Smooth muscle cell of the brain vasculature (primary cell): ENCODE measurements around the gene AFF1.

Experiments used
- DNase-seq: peaks from one replicate; pipeline ENCODE4 v3.0.0-alpha.2; 2012; ENCODE audit warnings: low read depth, low spot score

AFF1 gene, protein sequence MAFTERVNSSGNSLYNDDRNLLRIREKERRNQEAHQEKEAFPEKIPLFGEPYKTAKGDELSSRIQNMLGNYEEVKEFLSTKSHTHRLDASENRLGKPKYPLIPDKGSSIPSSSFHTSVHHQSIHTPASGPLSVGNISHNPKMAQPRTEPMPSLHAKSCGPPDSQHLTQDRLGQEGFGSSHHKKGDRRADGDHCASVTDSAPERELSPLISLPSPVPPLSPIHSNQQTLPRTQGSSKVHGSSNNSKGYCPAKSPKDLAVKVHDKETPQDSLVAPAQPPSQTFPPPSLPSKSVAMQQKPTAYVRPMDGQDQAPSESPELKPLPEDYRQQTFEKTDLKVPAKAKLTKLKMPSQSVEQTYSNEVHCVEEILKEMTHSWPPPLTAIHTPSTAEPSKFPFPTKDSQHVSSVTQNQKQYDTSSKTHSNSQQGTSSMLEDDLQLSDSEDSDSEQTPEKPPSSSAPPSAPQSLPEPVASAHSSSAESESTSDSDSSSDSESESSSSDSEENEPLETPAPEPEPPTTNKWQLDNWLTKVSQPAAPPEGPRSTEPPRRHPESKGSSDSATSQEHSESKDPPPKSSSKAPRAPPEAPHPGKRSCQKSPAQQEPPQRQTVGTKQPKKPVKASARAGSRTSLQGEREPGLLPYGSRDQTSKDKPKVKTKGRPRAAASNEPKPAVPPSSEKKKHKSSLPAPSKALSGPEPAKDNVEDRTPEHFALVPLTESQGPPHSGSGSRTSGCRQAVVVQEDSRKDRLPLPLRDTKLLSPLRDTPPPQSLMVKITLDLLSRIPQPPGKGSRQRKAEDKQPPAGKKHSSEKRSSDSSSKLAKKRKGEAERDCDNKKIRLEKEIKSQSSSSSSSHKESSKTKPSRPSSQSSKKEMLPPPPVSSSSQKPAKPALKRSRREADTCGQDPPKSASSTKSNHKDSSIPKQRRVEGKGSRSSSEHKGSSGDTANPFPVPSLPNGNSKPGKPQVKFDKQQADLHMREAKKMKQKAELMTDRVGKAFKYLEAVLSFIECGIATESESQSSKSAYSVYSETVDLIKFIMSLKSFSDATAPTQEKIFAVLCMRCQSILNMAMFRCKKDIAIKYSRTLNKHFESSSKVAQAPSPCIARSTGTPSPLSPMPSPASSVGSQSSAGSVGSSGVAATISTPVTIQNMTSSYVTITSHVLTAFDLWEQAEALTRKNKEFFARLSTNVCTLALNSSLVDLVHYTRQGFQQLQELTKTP

DNA sequence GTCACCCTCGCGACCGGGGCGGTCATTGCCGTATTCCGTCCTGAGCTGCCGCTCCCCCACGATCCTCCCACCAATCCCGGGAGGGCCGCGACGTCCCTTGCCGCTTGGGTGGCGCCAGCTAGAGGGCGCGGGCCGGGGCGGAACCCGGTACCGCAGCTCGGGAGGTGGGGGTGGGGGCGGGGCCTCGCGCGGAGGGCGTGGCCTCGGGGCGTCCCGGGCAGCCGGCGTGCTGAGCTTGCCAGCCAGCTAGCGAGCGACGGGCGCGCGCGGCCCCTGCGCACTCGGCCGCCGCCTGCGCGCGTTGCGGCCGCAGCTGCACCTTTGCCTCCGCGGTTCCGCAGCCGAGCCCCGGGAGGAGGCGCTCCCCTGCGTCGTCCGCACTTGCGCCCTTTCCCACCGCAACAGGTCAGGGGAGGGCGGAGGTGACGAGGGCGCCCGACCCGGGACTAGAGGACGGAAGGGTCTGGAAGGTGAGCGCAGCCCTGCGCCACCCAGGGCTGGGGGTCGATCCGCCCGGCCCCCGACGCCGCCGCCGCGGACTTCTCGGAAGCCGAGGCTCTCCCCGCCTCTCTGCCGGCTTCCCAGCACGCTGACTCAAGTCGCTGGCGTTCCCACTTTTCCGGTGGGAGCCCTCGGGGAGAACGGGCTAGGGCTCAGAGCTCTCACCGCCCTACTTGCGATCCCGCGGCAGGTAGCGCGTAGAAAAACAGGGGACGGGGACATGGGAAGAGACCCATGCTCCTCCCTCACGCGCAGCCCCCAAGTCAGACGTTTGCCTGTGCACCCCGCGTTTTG lies at the start of gene AFF1:
AFF1 (plus strand) TSS at position 241 of the 795 bp plus-strand sequence. CDS start 13,523 bp downstream, outside the sequence.
- DNase-seq: no peak

DNA sequence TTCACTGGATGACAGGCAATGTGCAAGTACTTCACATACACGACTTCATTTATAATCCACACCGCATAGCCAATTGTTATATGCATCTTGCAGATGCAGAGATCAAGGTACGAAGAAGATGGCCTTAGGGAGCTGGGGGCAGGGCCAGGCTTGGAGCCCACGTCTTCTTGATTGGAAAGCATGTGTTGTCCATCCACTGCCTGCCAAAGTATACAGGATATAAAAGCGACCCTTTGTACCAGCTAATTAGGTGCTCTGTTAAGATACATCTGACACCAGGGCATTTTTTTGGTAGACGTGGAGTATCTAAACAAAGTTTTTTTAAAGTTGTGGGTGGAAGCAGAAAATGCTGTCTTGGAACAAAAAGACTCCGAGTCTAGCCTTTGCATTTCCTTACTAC lies 44.0 kb upstream of the AFF1 start:
- no peak for DNase-seq

DNA sequence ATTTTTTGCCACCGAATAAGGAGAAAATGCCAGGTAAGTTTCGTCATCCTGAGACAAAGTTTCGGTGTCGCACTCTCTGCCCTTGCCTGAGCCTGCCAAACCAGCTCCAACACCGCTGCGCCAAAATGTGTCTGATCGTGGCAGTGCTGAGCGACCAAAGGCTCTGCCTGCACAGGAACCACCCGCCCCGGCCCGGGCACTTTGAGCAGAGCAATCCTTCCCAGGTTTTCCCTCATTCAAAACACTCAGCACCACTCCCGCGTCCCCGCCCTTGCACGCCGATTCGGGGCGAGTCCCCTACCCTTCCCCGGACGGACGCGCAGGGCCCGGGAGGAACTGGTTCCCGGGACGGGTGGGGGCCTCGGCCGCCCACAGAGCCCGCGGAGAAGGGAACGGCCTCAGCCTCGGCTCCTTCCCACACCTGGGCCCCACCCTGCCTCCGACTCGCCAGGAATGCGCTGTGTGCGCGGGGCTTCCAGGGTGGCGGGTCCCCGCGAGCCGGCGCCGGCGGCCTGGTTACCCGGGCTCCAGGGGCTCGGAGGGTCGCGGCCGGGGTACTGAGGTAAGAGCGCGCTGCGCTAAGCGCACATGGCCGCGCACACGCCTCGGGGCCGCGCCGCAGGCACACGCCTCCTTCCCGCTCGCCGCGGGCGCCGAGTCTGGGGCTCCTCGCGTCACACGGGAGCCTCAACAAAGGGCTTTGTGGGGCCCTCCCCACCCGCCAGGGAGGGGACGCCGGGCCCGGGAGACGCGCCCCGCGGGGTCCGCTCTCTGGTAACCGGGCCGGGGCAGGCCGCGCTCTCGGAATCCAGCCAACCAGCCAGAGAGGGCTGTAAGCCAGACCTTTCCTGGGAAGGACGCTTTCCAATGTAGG lies 42.8 kb upstream of the AFF1 start, which contains the start of gene C4orf36:
C4orf36 (minus strand) TSS at position 661 of the 874 bp plus-strand sequence. CDS start 902 bp downstream, outside the sequence.
- DNase-seq: no peak

DNA sequence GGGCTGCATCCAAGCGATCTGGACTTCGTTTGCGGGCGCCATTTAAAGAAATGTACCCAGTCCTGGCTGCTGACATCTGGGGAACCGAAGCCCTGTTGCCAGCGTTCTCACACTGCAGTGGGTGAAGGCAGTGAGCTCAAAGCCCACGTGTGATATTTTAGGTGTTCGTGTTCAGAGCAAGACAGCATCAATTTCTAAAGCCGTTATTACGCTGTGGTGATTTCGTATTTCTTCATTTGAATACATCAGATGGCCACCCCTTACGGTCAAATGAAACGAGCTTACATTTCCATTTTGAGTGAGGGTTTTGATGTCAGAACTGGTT lies 42.2 kb upstream of the AFF1 start:
- DNase-seq: no peak

DNA sequence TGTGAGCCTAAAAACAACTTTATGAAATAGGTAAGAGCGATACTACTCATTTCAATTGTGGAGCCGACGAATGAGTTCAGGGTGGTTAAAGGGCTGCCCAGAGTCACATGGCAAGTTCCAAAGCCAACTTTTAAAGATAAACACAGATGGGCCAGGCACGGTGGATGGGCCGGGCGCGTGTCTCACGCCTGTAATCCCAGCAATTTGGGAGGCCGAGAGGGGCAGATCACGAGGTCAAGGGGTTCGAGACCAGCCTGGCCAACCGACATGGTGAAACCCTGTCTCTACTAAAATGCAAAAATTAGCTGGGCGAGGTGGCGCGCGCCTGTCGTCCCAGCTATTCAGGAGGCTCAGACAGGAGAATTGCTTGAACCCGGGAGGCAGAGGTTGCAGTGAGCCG lies 41.7 kb upstream of the AFF1 start:
- no peak for DNase-seq

DNA sequence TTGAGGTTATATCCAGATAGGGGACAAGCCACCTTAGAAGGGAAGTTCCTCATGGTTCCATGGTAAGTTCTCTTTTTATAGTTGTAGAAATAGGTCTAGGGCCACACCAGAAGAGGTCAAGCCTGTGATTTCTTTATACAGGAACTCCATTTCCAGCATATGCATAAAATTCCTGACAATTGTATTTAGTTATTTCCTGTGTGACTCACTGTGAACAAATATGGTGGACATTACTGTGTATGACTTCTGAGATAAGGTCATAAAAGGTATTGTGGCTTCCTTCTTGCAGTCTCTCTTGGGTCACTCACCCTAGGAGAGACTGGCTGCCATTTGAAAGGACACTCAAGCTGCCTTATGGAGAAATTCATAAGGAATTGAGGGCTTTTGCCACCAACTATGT lies 40.4 kb upstream of the AFF1 start:
- no peak for DNase-seq

DNA sequence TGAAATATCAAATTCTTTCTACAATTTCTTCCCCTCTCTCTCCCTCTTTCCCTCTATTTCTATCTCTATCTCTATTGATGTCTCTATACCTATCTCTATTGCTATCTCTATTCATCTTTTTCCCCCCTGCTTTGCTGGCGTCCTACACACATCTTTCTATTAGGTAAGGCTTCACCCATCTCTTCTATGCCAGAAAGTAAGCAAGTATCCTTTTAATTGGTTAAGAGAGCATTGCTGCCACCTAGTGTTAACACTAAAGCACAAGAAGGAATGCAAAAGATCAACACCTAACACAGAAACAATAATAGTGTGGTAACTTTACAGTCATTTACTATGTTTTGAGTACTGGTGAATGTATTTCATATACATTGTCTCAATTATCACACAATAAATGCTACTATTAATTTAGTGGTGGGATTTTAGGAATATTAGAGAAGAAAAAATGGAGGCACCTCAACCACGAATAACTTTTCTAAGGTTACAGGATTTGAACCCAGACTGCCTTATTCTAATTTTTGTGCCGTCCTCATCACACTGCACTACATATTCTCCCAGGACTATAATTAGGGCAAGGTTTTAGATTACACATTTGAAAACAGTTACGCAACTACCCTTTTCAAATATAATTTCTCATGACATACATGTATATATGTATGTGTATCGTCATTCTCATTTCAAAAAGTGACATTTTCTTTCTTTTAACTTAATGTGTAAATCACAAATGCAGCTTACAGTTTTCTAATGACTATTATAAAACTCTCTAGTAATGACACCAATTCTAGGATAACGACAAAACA lies 38.9 kb upstream of the AFF1 start:
- DNase-seq: no peak

DNA sequence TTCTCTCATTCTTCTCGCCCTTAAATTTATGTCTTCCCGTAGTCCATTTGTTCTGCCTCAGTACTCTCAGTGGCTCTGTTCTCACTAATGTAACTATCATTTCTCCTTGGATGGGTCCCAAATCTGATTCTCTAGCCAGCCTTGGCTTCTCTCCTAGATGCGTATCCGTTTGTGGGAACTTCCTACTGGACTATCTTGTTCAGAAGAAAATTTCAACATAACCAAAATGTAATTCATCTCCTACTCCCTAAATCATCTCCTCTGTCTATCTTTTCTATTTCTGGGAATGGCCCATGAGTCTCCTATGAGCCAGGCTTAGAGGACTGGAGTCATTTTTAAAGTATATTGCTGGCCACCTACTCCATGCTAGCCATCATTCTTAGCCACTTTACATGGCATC lies 38.2 kb upstream of the AFF1 start:
- no peak for DNase-seq

DNA sequence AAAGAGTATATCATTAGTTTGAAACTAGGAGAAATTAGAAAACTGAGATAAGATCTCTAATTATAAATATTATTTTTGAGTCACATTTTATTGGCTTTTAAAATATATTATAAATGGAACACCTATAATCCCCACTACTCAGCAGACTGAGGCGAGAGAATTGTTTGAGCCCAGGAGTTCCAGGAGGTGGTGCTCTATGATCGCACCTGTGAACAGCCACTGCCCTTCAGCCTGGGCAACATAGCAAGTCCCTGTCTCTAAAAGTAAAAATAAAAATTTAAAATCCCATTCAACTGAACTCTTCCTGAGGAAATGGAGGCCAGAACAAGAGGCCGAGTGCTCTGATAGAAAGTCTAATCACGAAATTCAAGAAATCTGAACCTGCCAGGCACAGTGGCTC lies 36.2 kb upstream of the AFF1 start:
- no peak for DNase-seq

DNA sequence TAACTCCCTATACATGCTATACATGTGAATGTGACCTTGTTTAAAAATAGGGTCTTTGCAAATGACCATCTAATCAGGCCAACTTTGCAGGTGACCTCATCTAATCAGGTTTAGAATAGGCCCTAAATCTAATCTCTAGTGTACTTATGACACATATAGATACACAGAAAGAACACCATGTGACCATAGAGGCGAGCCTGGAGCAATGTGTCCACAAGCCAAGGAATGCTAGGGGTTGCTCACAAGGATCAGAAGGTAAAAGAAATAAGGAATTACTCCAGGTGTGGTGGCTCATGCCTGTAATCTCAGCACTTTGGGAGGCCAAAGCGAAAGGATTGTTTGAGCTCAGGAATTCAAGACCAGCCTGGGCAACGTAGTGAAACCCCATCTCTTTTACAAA lies 32.9 kb upstream of the AFF1 start:
- DNase-seq: no peak

DNA sequence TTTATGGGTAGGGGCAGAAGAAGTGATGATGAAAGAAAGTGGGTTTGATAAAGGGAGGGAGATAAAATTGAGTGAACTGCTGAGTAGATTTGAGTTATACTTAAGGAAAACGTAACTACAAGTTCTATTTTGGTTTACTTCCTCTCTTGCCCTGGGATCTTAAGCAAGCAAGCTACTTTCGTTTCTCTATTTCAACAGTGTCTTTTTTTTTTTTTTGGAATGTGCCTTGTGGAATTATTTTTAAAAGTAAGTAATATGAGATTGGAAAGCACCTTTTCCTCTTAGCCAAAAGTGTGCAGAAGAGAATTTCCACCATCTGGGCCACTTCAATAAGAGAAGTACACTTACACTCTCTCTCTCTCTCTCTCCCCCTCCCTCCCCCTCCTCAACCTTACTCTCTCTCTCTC lies 26.6 kb upstream of the AFF1 start:
- no peak for DNase-seq

DNA sequence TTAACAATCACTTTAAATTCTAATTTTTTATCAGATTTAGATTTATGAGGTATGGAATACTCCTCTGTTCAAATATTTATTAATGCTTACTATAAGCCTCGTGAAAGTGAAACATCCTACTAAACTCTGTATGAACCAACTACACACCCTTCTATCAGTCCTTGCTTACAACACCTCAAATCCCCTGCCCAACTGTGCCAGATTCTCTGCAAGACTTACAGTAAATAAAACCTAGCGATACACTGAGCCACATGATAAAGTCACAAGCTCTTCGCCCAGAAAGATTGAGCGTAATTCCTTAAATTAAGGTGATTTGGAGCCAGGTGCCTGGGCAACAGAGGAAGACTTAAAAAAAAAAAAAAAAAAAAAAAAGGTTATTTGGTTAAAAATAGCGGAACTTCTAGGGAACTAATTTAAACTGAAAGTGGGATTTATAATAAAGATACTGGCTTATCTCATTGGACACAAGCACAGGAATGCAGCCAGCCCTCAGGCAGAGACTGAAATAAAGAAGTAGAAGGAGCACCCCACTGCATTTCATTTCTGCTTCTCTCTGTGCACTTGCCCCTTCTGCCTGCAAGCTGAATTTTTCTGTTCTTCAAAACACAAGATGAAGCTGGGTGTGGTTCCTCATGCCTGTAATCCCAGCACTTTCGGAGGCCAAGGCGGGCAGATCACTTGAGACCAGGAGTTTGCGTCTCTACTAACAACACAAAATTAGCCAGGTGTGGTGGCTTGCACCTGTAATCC lies 25.1 kb upstream of the AFF1 start:
- no peak for DNase-seq

DNA sequence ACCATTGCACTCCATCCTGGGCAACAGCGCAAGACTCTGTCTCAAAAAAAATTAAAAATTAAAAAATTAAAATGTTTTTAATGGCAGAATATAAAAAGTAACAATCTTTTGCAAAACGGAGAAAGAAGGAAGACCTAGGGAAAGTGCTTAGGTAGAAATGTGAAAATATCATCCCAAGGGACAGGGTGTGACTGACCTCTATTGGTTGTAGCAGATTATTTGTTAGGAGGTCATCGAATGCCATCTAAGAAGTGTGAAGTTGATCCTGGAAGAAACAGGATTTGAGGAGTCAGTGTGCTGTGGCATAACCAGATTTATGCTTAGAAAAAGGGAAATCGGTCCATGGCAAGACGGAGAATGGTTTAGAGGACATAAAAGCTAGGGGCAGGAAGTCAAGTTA lies 24.4 kb upstream of the AFF1 start:
- DNase-seq: no peak

DNA sequence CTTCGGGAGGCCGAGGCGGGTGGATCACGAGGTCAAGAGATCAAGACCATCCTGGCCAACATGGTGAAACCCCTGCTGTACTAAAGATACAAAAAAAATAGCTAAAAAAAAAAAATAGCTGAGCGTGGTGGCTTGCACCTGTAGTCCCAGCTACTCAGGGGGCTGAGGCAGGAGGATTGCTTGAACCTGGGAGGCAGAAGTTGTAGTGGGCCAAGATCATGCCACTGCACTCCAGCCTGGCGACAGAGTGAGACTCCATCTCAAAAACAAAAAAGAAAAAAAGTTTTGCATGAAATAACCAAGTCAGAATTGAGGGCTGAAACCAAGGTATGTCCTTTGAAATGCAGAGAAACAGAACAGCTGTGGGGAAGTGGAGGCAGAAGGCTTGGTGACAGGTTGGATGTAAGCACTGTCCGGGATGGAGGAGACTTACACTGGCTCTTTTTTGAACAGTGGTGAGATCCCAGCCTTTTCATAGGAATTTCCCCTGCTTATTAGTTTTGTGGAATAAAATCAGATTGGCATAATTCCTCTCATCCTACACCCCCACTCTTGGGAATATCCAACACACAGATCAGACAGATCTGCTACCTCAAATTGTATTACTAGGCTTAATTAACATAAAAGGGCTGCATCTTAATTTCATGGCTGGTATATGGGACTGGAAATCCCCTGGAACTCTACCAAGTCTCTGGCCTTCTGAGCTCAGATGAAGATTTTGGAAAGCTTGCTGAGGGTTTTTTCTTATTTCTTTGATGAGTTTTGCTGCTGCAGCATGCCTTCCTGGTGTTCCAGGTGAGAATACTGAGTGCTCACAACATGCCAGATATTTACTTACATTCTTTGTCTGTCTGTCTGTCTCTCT lies 23.8 kb upstream of the AFF1 start:
- no peak for DNase-seq

DNA sequence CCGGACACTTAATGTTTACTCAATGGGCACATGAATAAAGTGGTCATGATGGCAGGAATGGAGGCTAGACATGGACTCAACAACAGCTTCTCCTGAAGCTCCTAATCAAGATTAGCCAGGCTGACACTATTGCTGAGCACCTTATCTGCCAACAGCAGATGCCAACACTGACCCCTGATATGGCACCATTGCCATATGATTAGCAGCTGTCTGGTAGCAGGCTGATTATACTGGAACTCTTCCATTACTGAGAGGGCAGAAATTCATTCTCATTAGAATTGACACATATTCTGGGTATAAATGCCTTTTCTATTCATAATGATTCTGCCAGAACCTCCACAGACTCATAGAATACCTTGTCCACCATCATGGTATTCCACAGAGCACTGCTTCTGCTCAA lies 18.4 kb upstream of the AFF1 start:
- DNase-seq: no peak

DNA sequence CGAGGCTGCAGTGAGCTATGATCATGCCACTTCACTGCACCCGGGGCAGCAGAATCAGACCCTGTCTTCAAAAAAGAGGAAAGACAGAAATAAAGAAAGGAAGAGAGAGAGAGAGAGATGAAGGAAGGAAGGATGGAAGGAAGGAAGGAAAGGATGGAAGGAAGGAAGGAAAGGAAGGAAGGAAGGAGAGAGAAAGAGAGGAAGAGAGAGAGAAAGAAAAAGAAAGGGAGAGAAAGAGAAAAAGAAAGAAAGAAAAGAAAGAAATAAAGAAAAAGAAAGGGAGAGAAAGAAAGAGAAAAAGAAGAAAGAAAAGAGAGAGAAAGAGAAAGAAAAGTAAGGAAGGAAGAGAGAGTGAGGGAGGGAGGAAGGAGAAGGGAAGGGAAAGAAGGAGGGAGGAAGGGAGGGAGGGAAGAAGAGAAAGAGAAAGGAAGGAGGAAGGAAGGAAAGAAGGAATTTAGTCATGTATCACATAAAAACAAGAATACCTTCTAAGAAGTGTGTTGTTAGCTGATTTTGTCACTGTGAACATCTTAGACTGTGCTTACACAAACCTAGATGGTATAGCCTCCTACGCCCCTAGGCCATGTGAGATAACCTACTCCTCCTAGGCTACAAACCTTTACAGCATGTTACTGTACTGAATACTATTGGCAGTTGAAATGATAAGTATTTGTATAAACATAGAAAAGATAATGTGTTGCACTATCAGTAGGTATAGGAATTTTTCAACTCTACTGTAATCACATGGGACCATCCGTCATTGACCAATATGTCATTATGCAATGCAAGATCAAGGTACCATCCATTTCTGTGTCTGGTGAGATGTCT lies 17.4 kb upstream of the AFF1 start:
- no peak for DNase-seq

DNA sequence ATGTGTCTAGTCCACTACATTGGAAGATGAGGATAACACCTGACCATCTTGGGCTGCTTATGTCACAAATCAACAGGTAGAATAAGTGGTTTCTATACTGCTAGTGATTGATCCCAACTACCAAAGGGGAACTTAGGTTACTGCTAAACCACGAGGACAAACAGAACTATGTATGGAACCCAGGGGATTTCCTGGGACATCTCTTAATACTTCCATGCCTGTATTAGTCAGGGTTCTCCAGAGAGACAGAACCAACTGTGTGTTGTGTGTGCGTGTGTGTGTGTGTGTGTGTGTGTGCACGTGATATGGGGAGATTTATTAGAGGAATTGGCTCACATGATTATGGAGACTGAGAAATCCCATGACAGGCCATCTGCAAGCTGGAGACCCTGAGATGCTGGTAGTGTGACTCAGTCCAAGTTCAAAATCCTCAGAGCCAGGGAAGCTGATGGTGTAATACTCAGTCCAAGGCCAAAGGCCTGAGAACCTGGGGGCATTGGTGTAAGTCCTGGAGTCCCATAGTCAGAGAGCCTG lies 16.2 kb upstream of the AFF1 start:
- no peak for DNase-seq
